ENCODE data around the gene OSTN. TPM values are rescaled to one million over a fixed set of nuclear protein-coding genes. Genes with fewer than 3 reads are reported as not detected.

OSTN gene
- total RNA-seq, 1 experiment from 2014 or later, result not detected

DNA sequence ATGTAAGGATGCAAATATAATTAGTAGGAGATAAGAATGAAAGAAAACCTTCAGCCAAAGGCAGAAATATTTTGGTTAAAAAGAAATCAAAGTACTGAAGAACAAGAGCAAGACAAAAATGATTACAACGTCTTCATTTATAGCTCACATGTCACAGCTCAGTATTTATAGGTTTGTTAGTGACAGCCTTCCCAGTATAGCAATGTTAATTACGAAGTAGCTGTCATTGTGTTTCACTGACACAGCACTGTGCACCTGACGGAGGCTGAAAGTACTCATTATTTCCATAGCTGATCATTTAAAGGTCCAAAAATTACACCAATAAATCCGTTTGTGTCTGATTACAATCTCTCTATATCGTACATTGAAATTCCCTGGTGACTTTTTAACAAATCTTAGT lies 561 bp upstream of the OSTN start:
- ChIA-PET POLR2A (no interaction called here), CTCF (no interaction called here)
- intact Hi-C loops (cut with micrococcal nuclease; ENCODE audit: unreplicated experiment) (no loop called here), in situ Hi-C loops (cut with HindIII; ENCODE audit: low pct_unique_long_range_greater_than_20kb, low sequenced_read_pairs) (no loop called here)
- TF ChIP-seq, protein P1, sequence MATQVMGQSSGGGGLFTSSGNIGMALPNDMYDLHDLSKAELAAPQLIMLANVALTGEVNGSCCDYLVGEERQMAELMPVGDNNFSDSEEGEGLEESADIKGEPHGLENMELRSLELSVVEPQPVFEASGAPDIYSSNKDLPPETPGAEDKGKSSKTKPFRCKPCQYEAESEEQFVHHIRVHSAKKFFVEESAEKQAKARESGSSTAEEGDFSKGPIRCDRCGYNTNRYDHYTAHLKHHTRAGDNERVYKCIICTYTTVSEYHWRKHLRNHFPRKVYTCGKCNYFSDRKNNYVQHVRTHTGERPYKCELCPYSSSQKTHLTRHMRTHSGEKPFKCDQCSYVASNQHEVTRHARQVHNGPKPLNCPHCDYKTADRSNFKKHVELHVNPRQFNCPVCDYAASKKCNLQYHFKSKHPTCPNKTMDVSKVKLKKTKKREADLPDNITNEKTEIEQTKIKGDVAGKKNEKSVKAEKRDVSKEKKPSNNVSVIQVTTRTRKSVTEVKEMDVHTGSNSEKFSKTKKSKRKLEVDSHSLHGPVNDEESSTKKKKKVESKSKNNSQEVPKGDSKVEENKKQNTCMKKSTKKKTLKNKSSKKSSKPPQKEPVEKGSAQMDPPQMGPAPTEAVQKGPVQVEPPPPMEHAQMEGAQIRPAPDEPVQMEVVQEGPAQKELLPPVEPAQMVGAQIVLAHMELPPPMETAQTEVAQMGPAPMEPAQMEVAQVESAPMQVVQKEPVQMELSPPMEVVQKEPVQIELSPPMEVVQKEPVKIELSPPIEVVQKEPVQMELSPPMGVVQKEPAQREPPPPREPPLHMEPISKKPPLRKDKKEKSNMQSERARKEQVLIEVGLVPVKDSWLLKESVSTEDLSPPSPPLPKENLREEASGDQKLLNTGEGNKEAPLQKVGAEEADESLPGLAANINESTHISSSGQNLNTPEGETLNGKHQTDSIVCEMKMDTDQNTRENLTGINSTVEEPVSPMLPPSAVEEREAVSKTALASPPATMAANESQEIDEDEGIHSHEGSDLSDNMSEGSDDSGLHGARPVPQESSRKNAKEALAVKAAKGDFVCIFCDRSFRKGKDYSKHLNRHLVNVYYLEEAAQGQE (IDR thresholded peaks at IDR 0.05; ENCODE audit: insufficient read depth in 1 of 2, low read depth in 2 of 2, low read length in 1 of 2), result no peak
- no peak for TF ChIP-seq TCF7L2 (IDR thresholded peaks at IDR 0.05; ENCODE audit: low read depth, low read length)
- no peak for TF ChIP-seq POLR2AphosphoS5 (IDR thresholded peaks at IDR 0.05; ENCODE audit: low read depth, low read length)
- TF ChIP-seq SIN3A (IDR thresholded peaks at IDR 0.05; ENCODE audit: borderline replicate concordance, insufficient read depth, low read depth, low read length), result no peak
- TF ChIP-seq, protein P2, sequence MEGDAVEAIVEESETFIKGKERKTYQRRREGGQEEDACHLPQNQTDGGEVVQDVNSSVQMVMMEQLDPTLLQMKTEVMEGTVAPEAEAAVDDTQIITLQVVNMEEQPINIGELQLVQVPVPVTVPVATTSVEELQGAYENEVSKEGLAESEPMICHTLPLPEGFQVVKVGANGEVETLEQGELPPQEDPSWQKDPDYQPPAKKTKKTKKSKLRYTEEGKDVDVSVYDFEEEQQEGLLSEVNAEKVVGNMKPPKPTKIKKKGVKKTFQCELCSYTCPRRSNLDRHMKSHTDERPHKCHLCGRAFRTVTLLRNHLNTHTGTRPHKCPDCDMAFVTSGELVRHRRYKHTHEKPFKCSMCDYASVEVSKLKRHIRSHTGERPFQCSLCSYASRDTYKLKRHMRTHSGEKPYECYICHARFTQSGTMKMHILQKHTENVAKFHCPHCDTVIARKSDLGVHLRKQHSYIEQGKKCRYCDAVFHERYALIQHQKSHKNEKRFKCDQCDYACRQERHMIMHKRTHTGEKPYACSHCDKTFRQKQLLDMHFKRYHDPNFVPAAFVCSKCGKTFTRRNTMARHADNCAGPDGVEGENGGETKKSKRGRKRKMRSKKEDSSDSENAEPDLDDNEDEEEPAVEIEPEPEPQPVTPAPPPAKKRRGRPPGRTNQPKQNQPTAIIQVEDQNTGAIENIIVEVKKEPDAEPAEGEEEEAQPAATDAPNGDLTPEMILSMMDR (IDR thresholded peaks at IDR 0.05), result no peak
- Histone ChIP-seq H3K27me3 (ENCODE audit: control insufficient read depth, insufficient read depth, low read length) (no peaks in the 10 kb centered on the region), H3K27ac (ENCODE audit: low read length) (no peak overlapping the region), H3K4me1 (ENCODE audit: control insufficient read depth, insufficient read depth, low read length) (no peaks in the 10 kb centered on the region), H3K9me3 (ENCODE audit: control insufficient read depth, insufficient read depth, low read depth, low read length) (no peaks in the 10 kb centered on the region), H3K36me3 (ENCODE audit: control insufficient read depth, insufficient read depth, low read length) (no peaks in the 10 kb centered on the region), H3K4me3 (ENCODE audit: low read depth in 2 of 2, low read length in 2 of 2) (no peak overlapping the region)
- DNase-seq (ENCODE audit: low read depth, low spot score), result no peak
- BruUV-seq (replicated peaks), result no TSS peak
- no peak for ATAC-seq

DNA sequence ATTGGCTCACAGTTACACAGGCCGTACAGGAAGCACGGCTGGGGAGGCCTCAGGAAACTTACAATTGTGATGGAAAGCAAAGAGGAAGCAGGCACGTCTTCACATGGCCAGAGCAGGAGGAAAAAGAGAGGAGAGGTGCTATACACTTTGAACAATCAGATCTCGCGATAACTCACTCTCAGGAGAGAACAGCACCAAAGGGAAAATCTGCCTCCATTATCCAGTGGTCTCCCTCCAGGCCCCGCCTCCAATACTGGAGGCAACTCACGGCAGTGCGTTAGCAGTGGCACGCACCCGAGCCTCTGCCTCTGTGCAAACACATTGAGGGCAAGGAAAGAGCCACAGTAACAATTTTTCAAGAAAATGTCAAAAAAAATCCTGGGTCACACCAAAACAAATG lies 11.0 kb downstream of the OSTN start:
- no TSS peak for BruUV-seq (replicated peaks)
- CTCF ChIA-PET, result no interaction called here
- POLR2A ChIA-PET, result no interaction called here
- no peaks in the 10 kb centered on the region for H3K36me3 ChIP-seq (ENCODE audit: control insufficient read depth, insufficient read depth, low read length)
- no peaks in the 10 kb centered on the region for H3K4me1 ChIP-seq (ENCODE audit: control insufficient read depth, insufficient read depth, low read length)
- DNase-seq (ENCODE audit: low read depth, low spot score), result no peak
- intact Hi-C loops (cut with micrococcal nuclease; ENCODE audit: unreplicated experiment), result no loop called here
- in situ Hi-C loops (cut with HindIII; ENCODE audit: low pct_unique_long_range_greater_than_20kb, low sequenced_read_pairs), result no loop called here
- H3K27ac ChIP-seq (ENCODE audit: low read length), result no peak overlapping the region
- TF ChIP-seq, protein P1 (IDR thresholded peaks at IDR 0.05; ENCODE audit: insufficient read depth in 1 of 2, low read depth in 2 of 2, low read length in 1 of 2), result no peak
- TF ChIP-seq SIN3A (IDR thresholded peaks at IDR 0.05; ENCODE audit: borderline replicate concordance, insufficient read depth, low read depth, low read length) (no peak), TCF7L2 (IDR thresholded peaks at IDR 0.05; ENCODE audit: low read depth, low read length) (no peak), POLR2AphosphoS5 (IDR thresholded peaks at IDR 0.05; ENCODE audit: low read depth, low read length) (no peak)
- TF ChIP-seq, protein P2 (IDR thresholded peaks at IDR 0.05), result no peak
- no peak for ATAC-seq
- no peaks in the 10 kb centered on the region for H3K9me3 ChIP-seq (ENCODE audit: control insufficient read depth, insufficient read depth, low read depth, low read length)
- H3K27me3 ChIP-seq (ENCODE audit: control insufficient read depth, insufficient read depth, low read length), result no peaks in the 10 kb centered on the region
- no peak overlapping the region for H3K4me3 ChIP-seq (ENCODE audit: low read depth in 2 of 2, low read length in 2 of 2)
